Glomerular endothelial cell (primary cell): ENCODE measurements around the gene DDB1. TPM values are rescaled to one million over a fixed set of nuclear protein-coding genes. Genes with fewer than 3 reads are reported as not detected.

Source experiments
- total RNA-seq: library from RNA; depleted of rRNA; stranded (reverse); fragments of >200 nt; gene quantifications from 2 replicates; pipeline ENCODE4 v1.2.3, GENCODE V29; 2015

Gene DDB1
- total RNA-seq, 1 donor from 2014 or later: 184 TPM

Other genes with a start within 250 kb of the DDB1 start
- not detected in 2 replicates for gene CD5, start 230.6 kb downstream of the DDB1 start, total RNA-seq
- 19.5 and 27.8 TPM in 2 replicates for gene VPS37C, start 171.7 kb downstream of the DDB1 start, total RNA-seq
- not detected in 2 replicates for gene PGA3, start 129.6 kb downstream of the DDB1 start, total RNA-seq
- not detected in 2 replicates for gene PGA4, start 110.8 kb downstream of the DDB1 start, total RNA-seq
- gene PGA5, start 91.9 kb downstream of the DDB1 start, total RNA-seq: not detected in 2 replicates
- 9.0 and 18.6 TPM in 2 replicates for gene VWCE, start 37.8 kb downstream of the DDB1 start, total RNA-seq
- 23.1 and 29.3 TPM in 2 replicates for gene TKFC, start 123 bp upstream of the DDB1 start, total RNA-seq
- 46.1 and 64.1 TPM in 2 replicates for gene CYB561A3, start 28.8 kb upstream of the DDB1 start, total RNA-seq
- gene TMEM138, start 29.3 kb upstream of the DDB1 start, total RNA-seq: 19.6 and 22.9 TPM in 2 replicates
- gene TMEM216, start 59.5 kb upstream of the DDB1 start, total RNA-seq: 5.2 and 9.5 TPM in 2 replicates
- gene CPSF7, start 96.9 kb upstream of the DDB1 start, total RNA-seq: 30.0 and 38.7 TPM in 2 replicates
- gene SDHAF2, start 97.0 kb upstream of the DDB1 start, total RNA-seq: 30.2 and 50.1 TPM in 2 replicates
- gene LRRC10B, start 175.6 kb upstream of the DDB1 start, total RNA-seq: 0.18 TPM in 1 of 2 replicates, not detected in the other
- 0.53 and 1.3 TPM in 2 replicates for gene SYT7, start 248.0 kb upstream of the DDB1 start, total RNA-seq